GM12878 (cell line): Measurements from ENCODE around the gene TMEM217. TPM values are rescaled to one million over a fixed set of nuclear protein-coding genes. Genes with fewer than 3 reads are reported as not detected.

ENCODE experiments used
- ATAC-seq: fragments of 200-7000 bp; cut with Tn5 transposase; 3 replicates; pipeline ENCODE4 v1.9.1; 2020; ENCODE audit warnings: mild to moderate bottlenecking, moderate library complexity
- BruUV-seq: library from RNA; stranded (reverse); fragments of 400-500 nt; replicated peaks from 2 replicates; lab custom pipeline; 2021; lab: Mats Ljungman, UMichigan
- CTCF ChIA-PET: fragments of 300-600 bp; sonication (Branson Sonifier 250); formaldehyde crosslinking; extraction: SDS; loops from one replicate; lab custom pipeline; 2021; ENCODE audit warnings: inconsistent platforms; lab: Yijun Ruan, JAX
- POLR2A ChIA-PET: fragments of 350-600 bp; formaldehyde crosslinking; extraction: SDS; loops from one replicate; lab custom pipeline; 2021; ENCODE audit warnings: inconsistent platforms; lab: Charles Lee
- RAD21 ChIA-PET: fragments of 300-600 bp; sonication (Branson Sonifier 250); formaldehyde crosslinking; loops from one replicate; lab custom pipeline; 2023; ENCODE audit warnings: antibody characterized with exemption; ENCODE audit not compliant: unreplicated experiment; lab: Charles Lee
- SMC1A ChIA-PET: fragments of 300-600 bp; sonication (Branson Sonifier 250); formaldehyde crosslinking; loops from one replicate; lab custom pipeline; 2023; ENCODE audit not compliant: unreplicated experiment, uncharacterized antibody; lab: Charles Lee
- DNase-seq: peaks from one replicate; pipeline ENCODE4 v3.0.0-alpha.2; 2011; ENCODE audit warnings: low read depth, low spot score
- FAIRE-seq: peaks from 3 replicates; lab custom pipeline; 2011; peaks lifted over from hg19 to GRCh38; lab: Jason Lieb, UNC
- H2AFZ ChIP-seq: 2 replicates; pipeline ENCODE4 v1.6.0; 2011; ENCODE audit warnings: low read depth, low read length, control low read depth; ENCODE audit not compliant: control insufficient read depth
- H3K27ac ChIP-seq: 2 replicates; pipeline ENCODE4 v1.5.1; 2011; ENCODE audit warnings: control low read depth; ENCODE audit not compliant: control insufficient read depth, insufficient read depth
- H3K27me3 ChIP-seq, 2 experiments: replicated peaks in 1 of 2; 2 replicates each; pipeline versions ENCODE4 v1.6.0 to v1.6.1; 2011; ENCODE audit warnings: low read length in 1 of 2; ENCODE audit not compliant: control insufficient read depth in 2 of 2, insufficient read depth in 2 of 2
- H3K36me3 ChIP-seq, 2 experiments: 2 replicates each; pipeline ENCODE4 v1.5.1; 2011; ENCODE audit warnings: low read length in 1 of 2; ENCODE audit not compliant: control insufficient read depth in 2 of 2, insufficient read depth in 2 of 2
- H3K4me1 ChIP-seq: 2 replicates; pipeline ENCODE4 v1.6.1; 2011; ENCODE audit warnings: mild to moderate bottlenecking, low read length, moderate library complexity, mixed read lengths; ENCODE audit not compliant: control insufficient read depth, insufficient read depth
- H3K4me2 ChIP-seq: 2 replicates; pipeline ENCODE4 v1.6.0; 2011; ENCODE audit warnings: control low read depth; ENCODE audit not compliant: control insufficient read depth, insufficient read depth
- H3K4me3 ChIP-seq: fragments of 200-600 bp; sonication (generic); 2 replicates; pipeline ENCODE4 v1.5.1; 2016
- H3K79me2 ChIP-seq: 2 replicates; pipeline ENCODE4 v1.6.0; 2011; ENCODE audit warnings: low read length; ENCODE audit not compliant: control insufficient read depth, insufficient read depth
- H3K9ac ChIP-seq: 2 replicates; pipeline ENCODE4 v1.8.0; 2011; ENCODE audit warnings: low read length, control low read depth, mixed read lengths; ENCODE audit not compliant: control insufficient read depth, insufficient read depth
- H3K9me3 ChIP-seq: replicated peaks from 3 replicates; pipeline ENCODE4 v1.5.1; 2011; ENCODE audit warnings: mild to moderate bottlenecking, low read length; ENCODE audit not compliant: control insufficient read depth, insufficient read depth
- H4K20me1 ChIP-seq: 2 replicates; pipeline ENCODE4 v1.6.0; 2011; ENCODE audit not compliant: control insufficient read depth, insufficient read depth
- ATF2 ChIP-seq: IDR thresholded peaks from 2 replicates; pipeline ENCODE4 v1.6.1; 2012; ENCODE audit warnings: low read length, inconsistent platforms
- BMI1 ChIP-seq: fragments of 450-650 bp; IDR thresholded peaks from 2 replicates; pipeline ENCODE4 v1.6.1; 2016; ENCODE audit warnings: mild to moderate bottlenecking, moderate library complexity, borderline replicate concordance
- CTCF ChIP-seq, 3 experiments: IDR thresholded peaks in 2 of 3; conservative IDR thresholded peaks in 1 of 3; 2 replicates each; pipeline ENCODE4 v1.5.1; 2011; ENCODE audit warnings: low read depth in 3 of 3, low read length in 3 of 3, mild to moderate bottlenecking in 3 of 3, control low read depth in 2 of 3, moderate library complexity in 2 of 3, inconsistent platforms in 1 of 3, mixed read lengths in 1 of 3; ENCODE audit not compliant: control insufficient read depth in 2 of 3, insufficient read depth in 1 of 3; ENCODE audit errors: extremely low read depth in 1 of 3
- HDAC2 ChIP-seq: fragments of 200-600 bp; sonication (generic); IDR thresholded peaks from 2 replicates; pipeline ENCODE4 v1.6.1; 2017
- HDGF ChIP-seq: fragments of 450-650 bp; IDR thresholded peaks from 2 replicates; pipeline ENCODE4 v1.6.1; 2016; ENCODE audit warnings: antibody characterized with exemption
- NR2F1 ChIP-seq: fragments of 450-650 bp; conservative IDR thresholded peaks from 2 replicates; pipeline ENCODE4 v1.6.1; 2017; ENCODE audit warnings: mild to moderate bottlenecking
- POLR2AphosphoS5 ChIP-seq: IDR thresholded peaks from 2 replicates; pipeline ENCODE4 v1.6.1; 2011; ENCODE audit warnings: mild to moderate bottlenecking, low read length, inconsistent platforms
- PRDM15 ChIP-seq: fragments of 450-650 bp; formaldehyde crosslinking; IDR thresholded peaks from 2 replicates; pipeline ENCODE4 v1.4.0; 2020; ENCODE audit warnings: mild to moderate bottlenecking, moderate library complexity
- REST ChIP-seq: IDR thresholded peaks from 2 replicates; pipeline ENCODE4 v1.6.1; 2012; ENCODE audit warnings: mild to moderate bottlenecking, low read depth, low read length
- RUNX3 ChIP-seq: IDR thresholded peaks from 2 replicates; pipeline ENCODE4 v1.6.1; 2012; ENCODE audit warnings: low read length, inconsistent platforms
- SMARCA5 ChIP-seq: fragments of 450-650 bp; IDR thresholded peaks from 2 replicates; pipeline ENCODE4 v1.6.1; 2017; ENCODE audit warnings: mild to moderate bottlenecking
- TBL1XR1 ChIP-seq: IDR thresholded peaks from 2 replicates; pipeline ENCODE4 v1.6.1; 2012; ENCODE audit warnings: low read depth, low read length, improper control_type of control experiment
- ZNF207 ChIP-seq: fragments of 450-650 bp; IDR thresholded peaks from 2 replicates; pipeline ENCODE4 v1.6.1; 2014; ENCODE audit warnings: antibody characterized with exemption, mild to moderate bottlenecking, borderline replicate concordance
- WGBS: methylation state at CpG from one replicate; pipeline ENCODE4 v1.1.6; 2016; ENCODE audit warnings: low lambda C conversion rate; ENCODE audit not compliant: insufficient replicate concordance, insufficient coverage; ENCODE audit errors: missing lambda C conversion rate; 5-methylcytosine and 5-hydroxymethylcytosine counted together
- in situ Hi-C: fragments of 300-500 bp; cut with MboI; formaldehyde crosslinking; loops from 9 replicates; pipeline ENCODE4 v1.14.3; 2018; ENCODE audit warnings: mixed read lengths
- intact Hi-C: fragments of 100-400 bp; cut with micrococcal nuclease; formaldehyde crosslinking; loops from one replicate; pipeline ENCODE4 v1.14.2; 2022; ENCODE audit not compliant: unreplicated experiment
- polyA plus RNA-seq, 11 experiments: library from polyadenylated mRNA; depleted of rRNA in 4 of 11; unstranded in 6 of 11; stranded (reverse) in 5 of 11; fragments of >200 nt; fragmentation: Nextera tagmentation in 4 of 11; fragmentation: Illumina TruSeq in 1 of 11; extraction: Ambion mirVana in 4 of 11; extraction: Trizol in 1 of 11; gene quantifications; 1 replicate in 1 of 11; 2 replicates in 10 of 11; pipeline versions ENCODE4 v1.2.1 to v1.2.3, GENCODE V29; 2011 to 2016; ENCODE audit warnings: inconsistent platforms in 2 of 11, missing spikeins in 2 of 11, low read depth in 1 of 11
- total RNA-seq, 4 experiments: library from RNA; depleted of rRNA in 3 of 4; stranded (reverse); fragments of >200 nt in 3 of 4; fragmentation: Illumina TruSeq in 1 of 4; extraction: Trizol in 1 of 4; gene quantifications; 2 replicates each; pipeline versions ENCODE4 v1.2.1 to v1.2.3, GENCODE V29; 2013 to 2021
- TF ChIP-seq, protein P1 (sequence below): IDR thresholded peaks from 2 replicates; pipeline ENCODE4 v1.6.1; 2012; ENCODE audit warnings: low read depth, low read length, improper control_type of control experiment

TMEM217 gene
- total and polyA plus RNA-seq, 10 of the 15 experiments (the other 5 are each of a cell fraction or from before 2014, with no cell fraction given): 1.3 to 4.5 (median 2.3) TPM

DNA sequence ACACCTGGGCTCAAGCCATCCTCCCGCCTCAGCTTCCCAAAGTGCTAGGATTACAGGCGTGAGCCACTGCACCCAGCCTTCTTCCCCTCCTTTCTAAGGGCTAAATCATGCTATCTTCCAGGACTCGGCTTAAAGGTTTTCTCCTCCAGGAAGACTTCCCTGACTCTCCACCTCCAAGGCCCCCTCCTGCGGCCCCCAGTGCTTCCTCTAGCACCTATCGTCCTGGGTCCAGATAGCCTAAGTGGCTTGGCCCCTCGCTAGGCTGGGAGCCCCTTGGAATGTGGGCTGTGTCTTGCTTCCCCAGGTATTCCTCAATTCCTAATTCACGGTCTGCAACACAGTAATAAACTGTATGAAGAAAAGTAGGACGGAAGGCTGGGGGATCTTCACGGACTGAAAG lies 51.3 kb downstream of the TMEM217 start:
- in situ Hi-C loops: loop anchor here (5.0 to 10.0 kb wide), 2 partner anchors 182 to 319 kb away; partner anchors contain the start of gene C6orf89
- BruUV-seq: no TSS peak
- no peaks in the 10 kb centered on the region for H3K27me3 ChIP-seq
- intact Hi-C loops: no loop called here
- no peak overlapping the region for H3K4me3 ChIP-seq
- no peak overlapping the region for H3K27ac ChIP-seq
- no peak for ATAC-seq
- H3K36me3 ChIP-seq: no peaks in the 10 kb centered on the region
- no peaks in the 10 kb centered on the region for H3K79me2 ChIP-seq
- no peaks in the 10 kb centered on the region for H3K9me3 ChIP-seq
- POLR2A ChIA-PET: no interaction called here
- no peak overlapping the region for H3K9ac ChIP-seq
- SMC1A ChIA-PET: interaction anchor here (0.7 to 1.4 kb wide), 2 partner anchors 227 to 437 kb away, joined by 3 to 6 read pairs; no protein-coding TSS in a partner anchor
- FAIRE-seq: no peak
- WGBS: 73% methylated on average over 9 of the region's 9 CpGs
- H2AFZ ChIP-seq: no peak overlapping the region
- peaks cover 3% of the 10 kb centered on the region; the same call in 1 of the 2 replicates for H3K4me1 ChIP-seq
- no peaks in the 10 kb centered on the region for H4K20me1 ChIP-seq
- RAD21 ChIA-PET: no interaction called here
- CTCF ChIA-PET: interaction anchor here (0.8 to 9.2 kb wide), 7 partner anchors 13 to 440 kb away, joined by 3 to 135 read pairs (median 22); no protein-coding TSS in a partner anchor
- DNase-seq: no peak
- no peak overlapping the region for H3K4me2 ChIP-seq
- TF ChIP-seq HDAC2 (no peak), ATF2 (no peak), REST (no peak), PRDM15 (no peak), BMI1 (no peak), ZNF207 (no peak), TBL1XR1 (no peak), RUNX3 (no peak), CTCF (IDR thresholded peaks at IDR 0.05 in 2 of 3, conservative IDR thresholded peaks at IDR 0.05 in 1 of 3; ENCODE audit: control insufficient read depth in 2 of 3, extremely low read depth in 1 of 3, insufficient read depth in 1 of 3, low read depth in 3 of 3, low read length in 3 of 3) (no peak), SMARCA5 (no peak), NR2F1 (no peak), HDGF (no peak), POLR2AphosphoS5 (no peak)
- TF ChIP-seq, protein P1, sequence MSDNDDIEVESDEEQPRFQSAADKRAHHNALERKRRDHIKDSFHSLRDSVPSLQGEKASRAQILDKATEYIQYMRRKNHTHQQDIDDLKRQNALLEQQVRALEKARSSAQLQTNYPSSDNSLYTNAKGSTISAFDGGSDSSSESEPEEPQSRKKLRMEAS: no peak
